ENCODE data around the gene MAPT. TPM values are rescaled to one million over a fixed set of nuclear protein-coding genes. Genes with fewer than 3 reads are reported as not detected.

MAPT gene
- total RNA-seq, 1 donor from 2014 or later, result 0.06 TPM

DNA sequence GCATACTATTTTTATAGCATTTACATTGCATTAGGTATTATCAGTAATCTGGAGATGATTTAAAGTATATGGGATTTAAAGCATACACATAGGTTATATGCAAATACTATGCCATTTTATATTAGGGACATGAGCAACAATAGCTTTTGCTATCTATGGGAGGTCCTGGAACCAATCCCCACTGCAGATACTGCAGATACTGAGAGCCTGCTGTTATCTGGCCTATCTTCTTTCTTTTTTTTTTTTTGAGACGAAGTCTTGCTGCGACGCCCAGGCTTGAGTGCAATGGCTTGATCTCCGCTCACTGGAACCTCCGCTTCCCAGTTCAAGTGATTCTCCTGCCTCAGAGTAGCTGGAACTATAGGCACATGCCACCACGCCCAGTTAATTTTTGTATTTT is 142.1 kb downstream of the MAPT start:
- no peak for DNase-seq (ENCODE audit: low read depth)
- TF ChIP-seq, protein P1, sequence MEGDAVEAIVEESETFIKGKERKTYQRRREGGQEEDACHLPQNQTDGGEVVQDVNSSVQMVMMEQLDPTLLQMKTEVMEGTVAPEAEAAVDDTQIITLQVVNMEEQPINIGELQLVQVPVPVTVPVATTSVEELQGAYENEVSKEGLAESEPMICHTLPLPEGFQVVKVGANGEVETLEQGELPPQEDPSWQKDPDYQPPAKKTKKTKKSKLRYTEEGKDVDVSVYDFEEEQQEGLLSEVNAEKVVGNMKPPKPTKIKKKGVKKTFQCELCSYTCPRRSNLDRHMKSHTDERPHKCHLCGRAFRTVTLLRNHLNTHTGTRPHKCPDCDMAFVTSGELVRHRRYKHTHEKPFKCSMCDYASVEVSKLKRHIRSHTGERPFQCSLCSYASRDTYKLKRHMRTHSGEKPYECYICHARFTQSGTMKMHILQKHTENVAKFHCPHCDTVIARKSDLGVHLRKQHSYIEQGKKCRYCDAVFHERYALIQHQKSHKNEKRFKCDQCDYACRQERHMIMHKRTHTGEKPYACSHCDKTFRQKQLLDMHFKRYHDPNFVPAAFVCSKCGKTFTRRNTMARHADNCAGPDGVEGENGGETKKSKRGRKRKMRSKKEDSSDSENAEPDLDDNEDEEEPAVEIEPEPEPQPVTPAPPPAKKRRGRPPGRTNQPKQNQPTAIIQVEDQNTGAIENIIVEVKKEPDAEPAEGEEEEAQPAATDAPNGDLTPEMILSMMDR (conservative IDR thresholded peaks at IDR 0.05; ENCODE audit: low read depth, low read length), result no peak
- H3K4me3 ChIP-seq (ENCODE audit: low read depth, low read length), result no peak overlapping the region

DNA sequence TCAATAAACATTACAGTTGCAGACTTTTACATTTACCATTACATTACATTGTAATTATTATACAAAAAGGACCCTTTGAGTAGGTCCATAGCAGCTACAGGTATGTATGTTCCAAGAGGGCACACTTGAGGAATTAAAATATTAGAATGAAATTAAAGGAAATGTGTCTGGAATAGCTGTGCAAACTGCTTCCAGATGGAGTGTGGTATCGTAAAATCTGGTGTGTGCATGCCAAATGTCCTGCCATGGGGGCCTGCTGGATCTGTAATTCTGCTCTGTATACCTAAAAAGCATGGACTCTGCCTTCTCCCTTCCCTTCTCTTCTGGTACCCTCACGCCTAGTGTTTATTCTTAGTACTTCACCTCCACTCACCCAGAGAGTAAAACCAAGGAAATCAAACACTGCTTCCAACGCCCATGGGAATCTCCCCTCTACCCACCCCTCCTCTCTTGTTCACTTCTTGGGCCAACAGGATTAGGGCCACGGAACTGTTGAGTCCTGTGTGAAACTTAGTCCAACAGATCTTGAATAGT is 143.4 kb downstream of the MAPT start:
- no peak overlapping the region for H3K4me3 ChIP-seq (ENCODE audit: low read depth, low read length)
- TF ChIP-seq, protein P1 (conservative IDR thresholded peaks at IDR 0.05; ENCODE audit: low read depth, low read length), result no peak
- no peak for DNase-seq (ENCODE audit: low read depth)

DNA sequence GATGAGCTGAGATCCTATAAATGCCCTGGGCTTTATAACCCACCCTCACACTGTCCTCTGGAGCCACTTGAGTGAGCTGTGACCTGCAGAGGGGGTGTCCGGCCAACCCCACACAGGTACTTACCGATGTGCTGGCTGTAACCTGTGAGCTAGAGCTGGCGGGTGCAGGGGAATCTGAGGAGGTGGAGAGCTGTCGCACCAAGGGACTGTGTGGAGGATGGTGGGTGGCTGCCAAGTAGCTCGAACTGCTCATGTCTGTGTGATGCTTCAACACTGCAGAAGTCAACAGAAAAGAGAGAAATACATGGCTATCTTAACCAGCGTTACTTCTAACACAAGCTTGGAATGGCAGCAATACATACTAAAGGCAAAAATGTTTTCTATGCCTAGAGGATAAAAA is 144.1 kb downstream of the MAPT start:
- TF ChIP-seq, protein P1 (conservative IDR thresholded peaks at IDR 0.05; ENCODE audit: low read depth, low read length), result no peak
- DNase-seq (ENCODE audit: low read depth), result no peak
- no peak overlapping the region for H3K4me3 ChIP-seq (ENCODE audit: low read depth, low read length)

DNA sequence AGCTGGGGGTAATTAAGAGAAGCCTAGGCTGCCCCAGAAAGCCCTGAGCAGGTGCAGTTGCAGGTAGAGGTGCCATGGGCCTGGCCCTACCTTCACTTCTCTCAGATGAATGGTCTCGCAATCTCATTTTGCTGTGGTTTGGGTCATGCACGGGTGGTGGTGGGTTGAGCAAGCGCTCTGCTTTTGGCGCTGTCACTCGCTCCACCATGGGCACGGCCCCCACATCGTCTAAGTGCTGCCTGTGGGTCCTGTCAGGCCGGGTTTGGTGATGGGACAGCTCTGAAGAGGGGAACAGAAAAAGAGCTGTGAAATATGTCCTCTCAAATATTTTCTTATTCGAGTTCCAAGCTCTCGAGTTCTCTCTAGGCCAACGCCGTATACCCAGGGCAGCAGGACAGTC is 144.6 kb downstream of the MAPT start:
- TF ChIP-seq, protein P1 (conservative IDR thresholded peaks at IDR 0.05; ENCODE audit: low read depth, low read length), result no peak
- no peak overlapping the region for H3K4me3 ChIP-seq (ENCODE audit: low read depth, low read length)
- no peak for DNase-seq (ENCODE audit: low read depth)

DNA sequence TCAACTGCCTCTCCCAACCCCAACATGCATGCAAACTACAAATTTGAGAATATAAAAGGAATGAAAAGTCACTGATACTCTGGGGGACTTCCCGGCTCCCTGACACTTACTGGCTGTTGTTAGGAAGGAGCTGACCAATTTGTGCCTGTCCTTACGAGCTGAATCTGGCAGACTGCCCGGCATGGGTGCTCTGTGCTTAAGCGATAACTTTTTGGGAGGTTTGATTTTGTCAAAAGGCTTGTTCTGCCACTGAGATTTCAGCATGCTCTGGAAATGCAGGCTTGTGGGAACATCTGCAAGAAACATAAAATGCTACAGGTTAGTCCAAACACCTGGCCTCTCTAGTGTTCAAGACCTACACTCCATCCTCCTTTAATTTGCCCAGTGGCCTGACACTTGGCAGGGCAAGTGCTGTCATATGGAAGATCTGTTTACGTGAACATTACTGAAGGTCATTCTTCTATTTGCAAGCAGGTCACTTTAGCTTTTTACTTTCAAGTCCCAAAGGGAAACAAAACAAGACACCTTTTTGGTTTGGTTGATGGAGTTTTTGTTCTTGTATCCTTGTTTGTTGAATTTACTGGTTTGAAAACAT is 145.3 kb downstream of the MAPT start:
- no peak for DNase-seq (ENCODE audit: low read depth)
- TF ChIP-seq, protein P1 (conservative IDR thresholded peaks at IDR 0.05; ENCODE audit: low read depth, low read length), result no peak
- H3K4me3 ChIP-seq (ENCODE audit: low read depth, low read length), result no peak overlapping the region

DNA sequence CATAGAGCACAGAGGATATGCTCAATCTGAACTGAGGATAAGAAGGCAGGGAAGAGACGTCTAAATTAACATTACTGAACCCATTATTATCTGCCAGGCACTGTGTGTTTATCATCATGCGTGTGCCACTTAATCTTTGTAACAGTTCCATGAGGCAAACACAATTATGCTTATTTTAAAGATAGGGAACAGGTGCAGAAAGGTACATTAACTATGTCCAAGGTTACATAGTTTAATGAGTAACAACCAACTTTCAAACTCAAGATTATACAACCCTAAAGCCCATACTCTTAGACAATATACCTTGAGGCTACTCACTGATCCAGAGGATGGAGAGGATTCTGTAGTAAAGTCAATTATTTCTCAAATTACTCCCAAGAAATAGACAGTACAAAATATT is 147.9 kb downstream of the MAPT start:
- TF ChIP-seq, protein P1 (conservative IDR thresholded peaks at IDR 0.05; ENCODE audit: low read depth, low read length), result no peak
- no peak overlapping the region for H3K4me3 ChIP-seq (ENCODE audit: low read depth, low read length)
- no peak for DNase-seq (ENCODE audit: low read depth)

DNA sequence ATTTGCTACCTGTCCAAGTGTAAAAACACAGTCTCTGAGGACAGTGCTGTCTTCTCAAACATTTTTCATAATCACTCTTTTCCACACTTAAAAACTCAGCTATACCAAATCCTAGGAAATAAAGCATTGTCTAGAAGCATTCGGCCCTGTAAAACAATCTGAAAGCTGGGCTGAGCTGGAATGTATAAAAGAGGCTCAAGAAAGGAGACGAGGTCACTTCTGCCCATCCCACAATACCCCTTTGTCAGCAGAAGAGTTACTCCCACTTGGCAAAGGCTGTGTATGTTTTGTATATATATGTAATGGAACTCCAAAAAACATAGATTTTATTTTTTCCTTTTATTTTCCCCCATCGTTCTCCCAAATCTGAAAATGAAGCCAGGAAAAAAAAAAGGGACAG is 148.6 kb downstream of the MAPT start:
- no peak for DNase-seq (ENCODE audit: low read depth)
- H3K4me3 ChIP-seq (ENCODE audit: low read depth, low read length), result no peak overlapping the region
- TF ChIP-seq, protein P1 (conservative IDR thresholded peaks at IDR 0.05; ENCODE audit: low read depth, low read length), result no peak

All from epithelial cell of proximal tubule (primary cell).